Esophagus mucosa (tissue), 1 donor: ENCODE results near the gene CNTD1. TPM values are rescaled to one million over a fixed set of nuclear protein-coding genes. Genes with fewer than 3 reads are reported as not detected.
A peak's percentile ranks its signal among the peaks of the same experiment; 100 is the strongest.

ENCODE experiments used
- ATAC-seq: fragments of 200-7000 bp; cut with Tn5 transposase; one replicate; pipeline ENCODE4 v1.9.1; 2020
- total RNA-seq: library from RNA; stranded (reverse); gene quantifications from one replicate; pipeline ENCODE4 v1.2.4, GENCODE V29; 2023
- donor health status: DM: yes; HTN: yes; CAD: no.

The CNTD1 gene
- total RNA-seq, 1 donor from 2014 or later = not detected

GRCh38 chr17:42779936-42780850 lies 18.5 kb upstream of the CNTD1 start, which contains the start of gene WNK4:
WNK4 (plus strand) TSS chr17:42780610; CDS start chr17:42780699, 89 bp downstream.
- ATAC-seq = peak; percentile 13

- no peak for ATAC-seq
Observed at GRCh38 chr17:42780851-42781638, 17.6 kb upstream of the CNTD1 start.

DNA sequence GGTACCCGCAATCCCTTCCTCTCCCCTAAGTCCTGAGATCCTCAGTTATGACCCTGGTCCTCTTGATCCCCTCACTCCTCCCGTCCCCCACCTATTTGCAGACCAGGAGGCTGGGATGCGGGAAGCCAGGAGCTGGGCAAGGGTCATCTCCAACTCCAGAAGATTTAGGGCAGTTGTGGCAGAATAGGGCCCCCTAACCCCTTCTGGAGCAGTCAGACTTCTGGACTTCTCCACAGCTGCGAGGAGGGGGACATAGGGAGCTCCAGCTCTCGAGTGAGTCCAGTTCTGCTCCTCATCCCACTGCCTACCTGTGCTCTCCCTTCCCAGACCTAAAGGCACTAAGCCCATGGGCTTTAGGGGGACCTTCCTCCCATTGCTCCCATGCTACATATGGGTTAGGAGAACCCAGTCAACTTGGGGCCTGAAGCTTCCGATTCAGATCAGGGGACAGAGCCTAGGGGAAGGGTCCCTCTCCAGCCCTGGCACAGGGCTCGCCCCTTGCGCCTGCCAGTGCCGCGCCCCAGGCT lies 17.0 kb upstream of the CNTD1 start:
- peak; percentile 6 for ATAC-seq

- ATAC-seq = no peak
Observed at GRCh38 chr17:42782166-42783061, 16.2 kb upstream of the CNTD1 start.

GRCh38 chr17:42783062-42783790 lies 15.4 kb upstream of the CNTD1 start:
- ATAC-seq = no peak

- ATAC-seq = no peak
Observed at GRCh38 chr17:42783791-42784138, 14.9 kb upstream of the CNTD1 start.

- ATAC-seq = no peak
Observed at GRCh38 chr17:42784409-42784808, 14.3 kb upstream of the CNTD1 start.

DNA sequence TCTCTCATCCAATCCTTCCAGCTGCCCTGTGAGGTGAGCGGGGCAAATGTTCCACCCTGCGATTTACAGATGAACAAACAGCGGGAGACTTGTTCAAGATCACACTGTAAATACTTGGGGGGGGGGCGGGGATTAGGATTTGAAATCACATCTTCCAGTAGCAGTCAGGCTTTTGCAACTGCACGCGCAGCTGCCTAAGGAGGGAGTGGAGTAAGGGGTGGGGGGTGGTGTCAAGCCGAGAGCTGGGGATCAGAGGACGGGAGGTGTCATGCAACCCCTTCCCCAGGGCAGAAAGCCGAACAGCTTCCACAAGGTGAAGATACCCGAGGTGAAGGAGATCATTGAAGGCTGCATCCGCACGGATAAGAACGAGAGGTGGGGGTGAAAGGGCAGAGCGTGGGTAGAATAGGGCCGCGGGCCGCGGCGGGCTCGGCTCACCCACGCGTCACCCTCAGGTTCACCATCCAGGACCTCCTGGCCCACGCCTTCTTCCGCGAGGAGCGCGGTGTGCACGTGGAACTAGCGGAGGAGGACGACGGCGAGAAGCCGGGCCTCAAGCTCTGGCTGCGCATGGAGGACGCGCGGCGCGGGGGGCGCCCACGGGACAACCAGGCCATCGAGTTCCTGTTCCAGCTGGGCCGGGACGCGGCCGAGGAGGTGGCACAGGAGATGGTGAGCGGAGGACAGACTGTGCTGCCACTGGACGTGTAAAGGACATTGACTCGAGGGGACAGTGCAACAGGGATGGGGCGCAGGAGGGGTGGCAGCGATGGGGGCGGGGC lies 13.7 kb upstream of the CNTD1 start:
- ATAC-seq = no peak

GRCh38 chr17:42787266-42787665 lies 11.4 kb upstream of the CNTD1 start:
- ATAC-seq = no peak

- no peak for ATAC-seq
Observed at GRCh38 chr17:42791948-42792347, 6.7 kb upstream of the CNTD1 start.

DNA sequence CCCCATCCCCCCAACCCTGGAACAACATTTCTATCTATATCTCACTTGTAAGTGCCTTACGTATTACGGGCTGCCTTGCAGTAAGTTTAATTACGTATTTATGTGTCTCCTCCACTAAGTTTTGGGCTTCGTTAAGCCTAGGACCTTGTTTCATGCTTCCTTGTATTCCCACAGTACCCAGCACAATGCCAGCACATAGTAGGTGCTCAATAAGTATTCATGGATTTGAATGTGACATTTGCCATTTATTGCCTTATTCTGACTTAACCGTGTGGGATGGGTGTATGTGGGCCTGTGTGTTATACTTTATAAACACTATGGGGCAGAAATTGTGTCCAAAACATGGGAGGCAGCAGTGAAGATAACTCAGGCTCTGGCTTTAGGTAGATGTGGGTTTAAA lies 6.1 kb upstream of the CNTD1 start:
- no peak for ATAC-seq

DNA sequence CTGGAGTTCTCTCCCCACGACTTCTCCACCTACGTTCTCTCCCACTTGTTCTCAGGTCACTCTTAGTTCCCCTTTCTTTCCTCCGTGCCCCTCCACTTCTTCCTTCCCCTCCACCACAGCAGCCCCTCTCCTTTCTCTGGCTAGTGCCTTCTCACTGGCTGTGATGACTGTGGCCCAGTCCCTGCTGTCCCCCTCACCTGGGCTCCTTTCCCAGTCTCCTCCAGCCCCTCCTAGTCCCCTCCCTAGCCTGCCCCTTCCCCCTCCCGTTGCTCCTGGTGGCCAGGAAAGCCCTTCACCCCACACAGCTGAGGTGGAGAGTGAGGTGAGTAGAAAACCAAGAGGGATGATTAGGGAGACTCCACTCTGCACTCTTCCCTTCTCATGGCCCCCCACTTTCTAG lies 3.6 kb upstream of the CNTD1 start:
- ATAC-seq = no peak

GRCh38 chr17:42795465-42795864 lies 3.2 kb upstream of the CNTD1 start:
- ATAC-seq = peak; percentile 32

GRCh38 chr17:42796066-42796758 lies 2.4 kb upstream of the CNTD1 start:
- ATAC-seq = no peak

DNA sequence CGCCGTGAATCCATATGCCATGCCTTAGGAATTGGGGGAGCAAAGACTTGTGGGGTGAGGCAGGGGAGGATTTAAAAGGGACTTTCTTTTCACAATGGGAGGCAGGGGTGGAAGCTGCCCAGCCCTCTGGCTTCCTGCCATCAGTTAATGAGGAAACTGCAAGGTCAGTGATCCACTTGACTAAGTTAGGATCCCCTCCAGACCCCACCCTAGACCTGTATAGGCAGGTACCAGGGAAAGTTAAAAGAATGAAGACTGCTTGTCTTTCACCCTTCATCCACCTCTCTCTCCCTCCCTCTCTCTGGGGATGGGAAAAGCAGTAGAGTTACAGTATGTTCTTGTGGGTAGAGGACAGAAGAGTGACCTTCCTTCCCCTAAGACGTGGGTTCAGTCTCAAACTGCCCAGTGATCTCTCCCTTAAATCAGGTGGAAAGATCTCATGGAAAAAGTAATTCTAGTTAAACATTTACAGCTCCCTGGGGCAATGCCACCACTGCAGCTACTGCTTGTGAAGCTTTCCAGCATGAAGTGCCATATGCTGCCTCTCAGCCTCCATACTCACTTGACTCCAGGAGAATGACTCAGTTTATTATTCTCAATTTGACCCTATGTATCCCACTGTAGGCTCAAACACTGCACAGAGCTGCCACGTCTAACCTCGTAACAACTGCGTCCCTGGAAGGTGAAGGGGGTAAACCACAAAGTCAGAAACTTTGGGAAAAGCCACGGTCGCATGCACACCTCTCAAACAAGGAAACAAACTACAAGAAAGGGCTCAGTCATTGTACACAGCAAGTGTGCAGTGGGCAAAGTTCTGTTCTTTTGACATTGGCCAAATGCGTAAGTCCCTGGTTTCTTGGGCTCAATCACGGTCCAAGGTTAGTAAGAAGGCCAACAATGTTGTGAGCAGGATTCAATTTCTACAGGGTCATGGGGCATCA lies 1.3 kb upstream of the CNTD1 start:
- ATAC-seq = peak; percentile 71

DNA sequence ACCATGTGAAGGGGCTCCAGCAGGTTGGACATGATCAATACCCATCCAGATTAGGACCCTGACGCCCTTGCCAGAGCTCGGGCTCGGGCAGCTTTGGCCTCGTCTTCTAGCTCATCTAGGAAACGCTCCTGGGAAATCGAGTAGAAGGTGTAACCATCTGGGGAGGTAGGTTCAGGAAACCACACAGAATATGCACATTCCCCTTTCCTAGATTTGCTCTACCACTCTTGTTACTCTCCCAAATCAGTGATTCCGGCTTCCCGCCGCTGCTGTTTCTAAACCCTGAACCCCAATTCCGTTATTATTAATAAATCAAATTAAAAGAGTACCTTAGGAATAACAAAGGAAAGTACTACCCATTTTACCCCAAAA lies 664 bp upstream of the CNTD1 start:
- ATAC-seq = no peak

DNA sequence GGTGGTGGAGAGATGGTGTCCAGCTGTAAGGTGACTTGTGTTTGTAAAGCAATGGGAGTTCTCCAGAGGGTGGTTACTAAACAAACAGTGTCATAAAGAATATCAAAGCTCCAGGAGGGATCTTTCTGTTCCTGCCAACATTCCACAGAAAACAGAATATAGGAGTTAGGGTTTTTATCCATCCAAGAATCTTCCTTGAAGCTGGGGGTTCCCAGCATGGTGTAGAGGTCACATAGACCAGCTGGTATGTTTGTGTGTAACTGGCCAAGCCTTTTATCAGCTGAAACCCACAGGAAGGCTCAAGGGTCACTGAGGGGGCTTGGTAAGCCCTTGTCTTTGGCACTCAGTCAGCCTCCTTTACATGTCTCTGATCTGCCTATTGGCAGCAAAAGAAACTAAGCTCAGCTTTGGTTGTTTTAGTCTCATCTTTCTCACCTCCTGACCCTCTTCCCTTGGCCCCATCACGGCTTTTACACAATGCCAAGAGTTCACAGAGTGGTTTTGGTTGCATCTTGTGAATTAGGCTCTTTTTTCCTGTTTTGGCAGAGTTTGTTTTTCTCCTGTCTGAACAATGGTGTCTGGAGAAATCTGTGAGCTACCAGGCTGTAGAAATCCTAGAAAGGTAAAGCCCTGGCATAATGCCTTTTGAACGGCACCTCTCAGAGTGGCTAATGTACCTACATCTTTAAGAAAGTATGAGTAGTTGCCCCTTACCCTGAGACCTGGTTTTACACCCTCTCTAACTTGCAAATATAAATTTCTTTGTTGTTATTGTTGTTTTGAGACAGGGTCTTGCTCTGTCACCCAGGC lies 4.6 kb downstream of the CNTD1 start:
- no peak for ATAC-seq

- no peak for ATAC-seq
Observed at GRCh38 chr17:42804918-42805367, 6.3 kb downstream of the CNTD1 start.
